ENCODE measurements around the gene TEX14. TPM values are rescaled to one million over a fixed set of nuclear protein-coding genes. Genes with fewer than 3 reads are reported as not detected.
"Not testable (repeated sequence)": the region's sequence is repeated elsewhere in the genome, so short reads cannot be mapped to it uniquely, and the experiment has no call there.

The TEX14 gene
- total and polyA plus RNA-seq, 5 experiments from 2014 or later: 0.24 to 1.3 (median 0.83) TPM; not detected in 1

GRCh38 chr17:58582718-58583117, 109.1 kb downstream of the TEX14 start:
- H3K27ac Mint-ChIP-seq, H3K4me3 Mint-ChIP-seq, POLR2A ChIA-PET: not testable (repeated sequence)

DNA sequence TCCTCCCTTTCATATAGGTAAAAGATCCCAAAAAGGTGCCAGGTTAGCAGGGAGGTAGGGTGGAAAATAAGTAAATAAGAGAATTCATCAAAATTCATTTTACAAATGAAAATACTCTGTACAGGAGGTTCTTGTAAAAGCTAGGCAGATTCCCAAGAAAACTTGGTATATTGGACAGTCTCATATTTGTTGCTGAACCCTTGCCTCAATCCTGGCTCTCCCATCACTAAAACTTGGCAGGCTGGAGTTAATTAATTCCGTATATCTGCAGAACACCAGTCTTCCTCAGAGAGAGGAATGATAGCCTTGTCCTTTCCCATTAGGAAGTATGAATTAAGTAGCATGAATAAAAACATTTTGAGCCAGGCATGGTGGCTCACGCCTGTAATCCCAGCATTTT, 111.2 kb downstream of the TEX14 start:
- Mint-ChIP-seq H3K36me3 (no peaks in the 10 kb centered on the region), H3K9me3 (no peaks in the 10 kb centered on the region)
- POLR2A ChIA-PET: no interaction called here

More at GRCh38 chr17:58582718-58583117, 109.1 kb downstream of the TEX14 start:
- not testable (repeated sequence) for H3K36me3 Mint-ChIP-seq, DNase-seq, H3K9me3 Mint-ChIP-seq, H3K4me1 Mint-ChIP-seq, H3K27me3 Mint-ChIP-seq, ATAC-seq

DNA sequence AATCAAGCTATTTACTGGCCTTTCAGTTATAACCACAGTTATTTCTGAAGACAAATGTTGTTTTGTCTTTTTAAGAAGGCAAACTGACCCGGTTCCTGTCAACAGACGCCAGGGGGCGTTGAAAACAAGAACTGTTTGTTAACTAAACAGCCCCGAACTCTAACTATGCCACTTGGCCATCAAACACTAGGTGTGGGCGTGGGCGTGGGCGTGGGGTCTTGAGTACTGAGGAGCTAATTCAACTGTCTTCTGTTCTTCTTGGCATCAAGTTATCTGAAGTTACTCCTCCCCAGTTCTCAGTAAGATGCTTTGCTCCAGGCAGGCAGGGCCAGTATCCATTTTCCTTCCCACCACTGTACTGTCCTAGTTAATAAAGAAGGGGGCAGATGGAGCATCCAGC, 114.1 kb downstream of the TEX14 start:
- Mint-ChIP-seq H3K4me3 (no peak overlapping the region), H3K36me3 (no peaks in the 10 kb centered on the region), H3K9me3 (no peaks in the 10 kb centered on the region), H3K4me1 (no peaks in the 10 kb centered on the region), H3K27me3 (no peaks in the 10 kb centered on the region), H3K27ac (no peak overlapping the region)
- DNase-seq: peak; percentile 5 to 68 (median 19)
- peak; percentile 39 for ATAC-seq
- POLR2A ChIA-PET: interaction anchor here (0.6 kb wide), 1 partner anchor 40 kb away, joined by 5 read pairs; no protein-coding TSS in a partner anchor

More for the DNA sequence above, 111.2 kb downstream of the TEX14 start:
- H3K27me3 Mint-ChIP-seq: peaks cover 0 to 9% (median 0%) of the 10 kb centered on the region in 5 donors
- H3K4me1 Mint-ChIP-seq: no peaks in the 10 kb centered on the region
- H3K4me3 Mint-ChIP-seq: no peak overlapping the region
- DNase-seq: no peak
- H3K27ac Mint-ChIP-seq: peak overlapping the region in 1 of 10 donors; percentile 44
- no peak for ATAC-seq

GRCh38 chr17:58576679-58577367, 115.0 kb downstream of the TEX14 start:
- Mint-ChIP-seq H3K27me3 (no peaks in the 10 kb centered on the region), H3K27ac (no peak overlapping the region), H3K9me3 (no peaks in the 10 kb centered on the region), H3K4me1 (no peaks in the 10 kb centered on the region), H3K4me3 (no peak overlapping the region), H3K36me3 (no peaks in the 10 kb centered on the region)
- DNase-seq (no peak), ATAC-seq (no peak)
- POLR2A ChIA-PET: interaction anchor here (0.6 kb wide), 1 partner anchor 39 kb away, joined by 5 read pairs; no protein-coding TSS in a partner anchor

GRCh38 chr17:58575511-58575910, 116.3 kb downstream of the TEX14 start:
- no peaks in the 10 kb centered on the region for H3K36me3 Mint-ChIP-seq
- ATAC-seq: no peak
- peak overlapping the region in 1 of 10 donors; percentile 33 for H3K27ac Mint-ChIP-seq
- H3K4me3 Mint-ChIP-seq: no peak overlapping the region
- H3K4me1 Mint-ChIP-seq: no peaks in the 10 kb centered on the region
- H3K27me3 Mint-ChIP-seq: no peaks in the 10 kb centered on the region
- DNase-seq: no peak
- POLR2A ChIA-PET: no interaction called here
- H3K9me3 Mint-ChIP-seq: no peaks in the 10 kb centered on the region

- no peak overlapping the region for H3K27ac Mint-ChIP-seq
- no peaks in the 10 kb centered on the region for H3K4me1 Mint-ChIP-seq
- POLR2A ChIA-PET: no interaction called here
- no peaks in the 10 kb centered on the region for H3K36me3 Mint-ChIP-seq
- DNase-seq: no peak
- H3K4me3 Mint-ChIP-seq: no peak overlapping the region
- no peak for ATAC-seq
- H3K9me3 Mint-ChIP-seq: no peaks in the 10 kb centered on the region
- no peaks in the 10 kb centered on the region for H3K27me3 Mint-ChIP-seq
Observed at GRCh38 chr17:58574025-58574424, 117.8 kb downstream of the TEX14 start.

DNA sequence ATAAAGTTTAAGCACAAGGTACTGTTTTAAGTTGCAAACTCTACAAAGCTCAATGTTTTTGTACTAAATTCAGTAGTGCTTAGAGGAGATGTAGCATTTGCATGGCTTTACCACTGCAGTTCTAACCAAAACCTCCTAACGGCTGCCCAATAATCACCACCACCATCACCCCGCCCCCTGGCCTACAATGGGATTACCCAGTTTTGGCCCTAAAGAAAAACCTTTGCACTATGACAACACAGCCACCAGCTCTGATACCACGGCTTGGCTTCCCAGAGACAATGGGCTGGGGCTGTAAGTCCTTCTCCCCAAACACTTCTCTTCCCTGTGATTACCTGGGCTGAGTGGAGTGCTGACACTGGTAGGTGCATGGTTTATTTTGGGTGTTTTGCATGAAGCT, 119.0 kb downstream of the TEX14 start:
- DNase-seq (no peak), ATAC-seq (no peak)
- POLR2A ChIA-PET: no interaction called here
- H3K36me3 Mint-ChIP-seq: no peaks in the 10 kb centered on the region
- no peaks in the 10 kb centered on the region for H3K27me3 Mint-ChIP-seq
- no peak overlapping the region for H3K4me3 Mint-ChIP-seq
- H3K27ac Mint-ChIP-seq: no peak overlapping the region
- no peaks in the 10 kb centered on the region for H3K9me3 Mint-ChIP-seq
- no peaks in the 10 kb centered on the region for H3K4me1 Mint-ChIP-seq

DNA sequence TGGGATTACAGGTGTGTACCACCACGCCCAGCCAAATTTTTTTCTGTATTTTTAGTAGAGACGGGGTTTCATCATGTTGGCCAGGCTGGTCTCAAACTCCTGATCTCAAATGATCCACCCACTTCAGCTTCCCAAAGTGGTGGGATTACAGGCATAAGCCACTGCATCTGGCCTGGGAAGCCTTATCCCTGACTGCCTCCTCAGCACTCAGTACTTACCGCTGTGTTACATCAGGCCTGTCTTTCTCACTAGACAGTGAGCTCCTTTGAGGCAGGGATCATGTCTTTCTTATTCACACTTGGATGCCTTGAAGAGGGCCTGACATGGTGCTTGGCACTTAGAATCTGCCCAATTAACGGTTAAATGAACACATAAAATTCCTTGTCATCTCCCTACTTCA, 121.1 kb downstream of the TEX14 start:
- Mint-ChIP-seq H3K36me3 (no peaks in the 10 kb centered on the region), H3K27me3 (no peaks in the 10 kb centered on the region)
- POLR2A ChIA-PET: interaction anchor here (0.7 kb wide), 1 partner anchor 326 kb away, joined by 4 read pairs; no protein-coding TSS in a partner anchor

GRCh38 chr17:58569196-58569595, 122.6 kb downstream of the TEX14 start:
- no peaks in the 10 kb centered on the region for H3K4me1 Mint-ChIP-seq
- no peak for ATAC-seq
- H3K27me3 Mint-ChIP-seq: peaks cover 0 to 3% (median 0%) of the 10 kb centered on the region in 5 donors
- no peaks in the 10 kb centered on the region for H3K9me3 Mint-ChIP-seq
- H3K27ac Mint-ChIP-seq: no peak overlapping the region
- no peak overlapping the region for H3K4me3 Mint-ChIP-seq
- POLR2A ChIA-PET: no interaction called here
- DNase-seq: no peak
- H3K36me3 Mint-ChIP-seq: no peaks in the 10 kb centered on the region

More for the DNA sequence above, 121.1 kb downstream of the TEX14 start:
- Mint-ChIP-seq H3K4me3 (no peak overlapping the region), H3K4me1 (no peaks in the 10 kb centered on the region), H3K9me3 (no peaks in the 10 kb centered on the region), H3K27ac (no peak overlapping the region)
- DNase-seq (no peak), ATAC-seq (no peak)

DNA sequence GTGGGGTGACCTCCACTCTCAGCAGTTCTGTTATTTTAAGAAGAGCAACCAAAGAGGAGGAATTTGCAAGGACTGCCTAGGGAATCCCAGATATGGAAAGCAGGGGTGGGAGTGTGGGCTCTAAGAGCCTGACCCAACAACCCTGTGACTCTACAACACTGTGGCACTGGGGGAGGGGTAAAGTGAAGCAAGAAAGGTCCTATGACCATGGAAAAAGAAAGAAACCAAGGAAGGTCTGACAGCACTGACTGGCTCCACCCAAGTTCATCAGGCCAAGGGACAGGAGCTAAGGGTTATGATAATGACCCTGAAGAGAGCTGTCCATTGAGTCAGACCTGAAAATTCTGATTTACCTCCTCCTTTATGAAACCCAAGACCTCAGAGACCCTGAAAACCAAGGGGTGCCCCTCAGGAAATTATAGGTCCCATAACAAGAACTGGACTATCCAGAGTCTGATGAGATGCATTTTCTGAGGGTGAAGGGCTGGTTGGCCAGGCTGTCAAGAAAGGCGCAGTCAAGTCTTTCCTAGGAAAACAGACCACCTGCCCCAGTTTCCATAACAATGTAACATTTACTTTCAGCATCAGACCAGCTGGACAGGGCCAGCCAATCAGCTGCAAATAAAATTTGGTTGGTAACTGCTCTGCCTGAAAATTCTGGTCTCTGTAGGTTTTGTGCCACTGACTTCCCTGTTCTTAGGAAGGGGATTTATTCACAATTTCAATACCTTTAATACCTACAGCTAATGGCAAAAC, 123.6 kb downstream of the TEX14 start:
- H3K9me3 Mint-ChIP-seq: no peaks in the 10 kb centered on the region
- POLR2A ChIA-PET: no interaction called here
- DNase-seq: no peak
- no peak overlapping the region for H3K27ac Mint-ChIP-seq
- H3K36me3 Mint-ChIP-seq: no peaks in the 10 kb centered on the region
- no peak for ATAC-seq
- no peak overlapping the region for H3K4me3 Mint-ChIP-seq
- no peaks in the 10 kb centered on the region for H3K4me1 Mint-ChIP-seq
- peaks cover 0 to 3% (median 0%) of the 10 kb centered on the region in 5 donors for H3K27me3 Mint-ChIP-seq

- Mint-ChIP-seq H3K27me3 (peaks cover 0 to 3% (median 0%) of the 10 kb centered on the region in 5 donors), H3K4me1 (no peaks in the 10 kb centered on the region), H3K9me3 (no peaks in the 10 kb centered on the region), H3K4me3 (no peak overlapping the region), H3K36me3 (no peaks in the 10 kb centered on the region), H3K27ac (no peak overlapping the region)
- POLR2A ChIA-PET: interaction anchor here (0.6 to 1.0 kb wide), 2 partner anchors 10 to 14 kb away, joined by 3 to 4 read pairs; no protein-coding TSS in a partner anchor
- ATAC-seq: no peak
- no peak for DNase-seq
Observed at GRCh38 chr17:58565389-58566311, 126.2 kb downstream of the TEX14 start.

GRCh38 chr17:58564971-58565370, 126.9 kb downstream of the TEX14 start:
- ATAC-seq (no peak), DNase-seq (no peak)
- Mint-ChIP-seq H3K4me3 (no peak overlapping the region), H3K36me3 (no peaks in the 10 kb centered on the region), H3K27ac (no peak overlapping the region), H3K9me3 (no peaks in the 10 kb centered on the region), H3K27me3 (peaks cover 0 to 3% (median 1%) of the 10 kb centered on the region in 5 donors), H3K4me1 (no peaks in the 10 kb centered on the region)
- POLR2A ChIA-PET: interaction anchor here (1.0 kb wide), 1 partner anchor 9 kb away, joined by 4 read pairs; no protein-coding TSS in a partner anchor
